Thoracic aorta endothelial cell (primary cell): ENCODE data around the gene FASN. TPM values are rescaled to one million over a fixed set of nuclear protein-coding genes. Genes with fewer than 3 reads are reported as not detected.

Experiments
- total RNA-seq: library from RNA; depleted of rRNA; stranded (reverse); fragments of >200 nt; gene quantifications from 2 replicates; pipeline ENCODE4 v1.2.3, GENCODE V29; 2012

Gene FASN
- total RNA-seq, result 141 and 288 TPM in 2 replicates

DNA sequence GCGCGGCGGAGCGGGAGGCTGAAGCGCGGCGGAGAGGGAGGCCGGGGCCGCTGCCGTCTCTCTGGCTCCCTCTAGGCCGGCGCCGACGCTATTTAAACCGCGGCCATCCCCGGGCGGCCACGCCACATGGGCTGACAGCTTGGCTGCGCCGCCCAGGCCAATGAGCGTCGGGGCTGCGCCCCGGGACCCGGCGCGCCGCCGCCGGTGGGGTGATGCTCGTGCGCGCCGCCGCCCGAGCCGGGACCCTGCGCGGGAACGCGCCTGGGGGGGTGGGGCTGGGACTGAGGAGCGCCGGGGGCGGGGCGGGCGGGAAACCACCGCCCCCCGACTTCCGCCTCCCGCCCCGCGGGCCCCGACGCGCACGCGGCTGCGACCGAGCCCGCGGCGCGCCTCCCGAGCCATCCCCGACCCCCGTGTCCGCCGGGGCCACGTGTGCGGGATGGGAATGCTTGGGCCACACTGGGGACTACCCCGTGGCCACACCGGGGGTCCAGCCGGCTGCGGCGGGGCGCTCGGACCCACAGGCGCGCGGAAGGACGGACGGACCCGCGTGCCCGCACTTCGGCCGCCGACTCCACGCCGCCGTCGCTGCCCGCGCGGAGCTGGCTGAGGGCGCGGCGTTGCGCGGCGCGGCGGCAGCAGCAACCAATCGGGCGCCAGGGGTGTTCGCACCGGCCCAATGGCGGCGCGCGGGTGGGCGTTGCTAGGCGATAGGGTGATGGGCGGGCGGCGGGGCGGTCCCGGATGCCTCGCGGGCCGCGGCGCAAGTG, at the start of gene FASN:
TSS of gene FASN (minus strand) at position 68 of the 770 bp plus-strand sequence. CDS start 1,791 bp downstream, outside the sequence.

GRCh38 chr17:82065638-82066303, 32.3 kb downstream of the FASN start, which contains the start of gene DUS1L:
TSS of gene DUS1L (minus strand) at chr17:82065804. CDS start at chr17:82065059, 745 bp downstream.

DNA sequence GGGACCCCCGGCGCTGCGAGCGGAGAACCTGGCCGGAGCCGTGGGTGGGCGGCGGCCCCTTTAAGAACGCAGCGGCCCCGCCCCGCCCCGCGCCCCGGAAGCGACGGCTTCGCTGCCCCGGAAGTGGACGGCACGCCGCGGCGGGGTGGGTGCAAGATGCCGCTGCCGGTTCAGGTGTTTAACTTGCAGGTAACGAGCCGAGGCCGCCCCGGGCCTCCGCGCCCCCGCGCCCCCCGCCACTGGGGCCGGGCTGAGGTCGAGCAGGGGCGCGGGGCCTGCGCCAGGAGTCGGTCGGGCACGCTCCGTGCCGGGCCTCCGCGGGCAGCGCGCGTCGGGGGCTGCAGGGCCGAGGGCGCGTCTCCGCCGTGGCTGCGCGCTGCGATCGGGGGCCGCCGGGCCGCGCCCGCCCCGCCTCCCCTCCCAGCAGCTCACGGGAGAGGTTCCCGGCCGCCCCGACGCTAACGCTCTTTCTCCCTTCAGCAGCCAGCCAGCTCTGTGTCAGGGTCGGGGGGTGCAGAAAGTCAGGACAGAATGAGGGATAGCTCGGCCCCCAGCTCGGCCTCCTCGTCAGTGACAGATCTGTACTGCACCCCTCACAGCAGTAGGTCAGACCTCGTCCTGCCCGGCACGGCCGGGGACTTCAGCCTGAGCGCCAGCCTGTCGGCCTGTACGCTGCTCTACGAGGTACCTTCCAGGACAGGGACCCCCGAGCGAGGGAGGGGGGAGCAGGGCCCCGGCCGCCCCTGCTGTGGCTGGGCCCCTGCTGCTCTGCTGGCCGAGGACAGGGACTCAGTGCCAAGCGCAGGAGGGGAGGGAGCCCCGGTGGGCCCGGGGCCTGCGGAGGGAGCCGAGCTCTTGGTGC, 46.0 kb downstream of the FASN start, which contains the start of the genes GPS1 and RFNG:
TSS of gene GPS1 (plus strand) at position 123 of the 862 bp plus-strand sequence. CDS start at position 157, 34 bp downstream.
TSS of gene RFNG (minus strand) at position 36 of the 862 bp plus-strand sequence. CDS start 45 bp downstream, outside the sequence.

GRCh38 chr17:82037092-82037888, 60.7 kb downstream of the FASN start, which contains the start of gene DCXR:
TSS of gene DCXR (minus strand) at chr17:82037697. CDS start at chr17:82037682, 15 bp downstream.

DNA sequence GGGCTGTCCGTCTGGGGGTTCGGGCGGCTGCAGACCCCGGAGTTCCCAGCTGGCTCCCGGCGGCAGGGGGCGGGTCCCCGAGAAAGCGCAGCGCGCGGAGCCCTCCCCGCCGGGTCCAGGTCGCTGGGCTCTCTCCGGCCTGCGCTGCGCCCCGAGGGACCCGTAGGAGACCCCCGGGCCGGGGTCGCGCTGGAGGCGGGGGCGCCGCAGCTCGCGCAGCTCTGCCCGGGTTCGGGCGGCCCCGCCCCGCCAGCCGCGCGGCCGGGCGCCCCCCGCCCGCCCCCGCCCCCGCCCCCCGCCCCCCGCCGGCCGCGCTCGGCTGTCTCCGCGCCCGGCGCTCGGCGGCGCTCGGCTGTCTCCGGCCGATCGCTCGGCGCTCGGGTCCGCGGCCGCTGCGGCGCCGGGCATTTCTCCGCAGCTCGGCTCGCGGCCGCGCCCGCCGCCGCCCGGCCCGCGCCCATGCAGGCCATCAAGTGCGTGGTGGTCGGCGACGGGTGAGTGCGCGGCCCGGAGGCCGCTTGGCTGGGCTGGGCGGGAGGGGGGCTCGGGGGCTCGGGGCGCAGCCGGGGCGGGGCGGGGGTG, 66.6 kb downstream of the FASN start, which contains the start of gene RAC3:
TSS of gene RAC3 (plus strand) at position 376 of the 582 bp plus-strand sequence. CDS start at position 460, 84 bp downstream.

Other genes starting within 250 kb of the FASN start
- 824 and 903 TPM in 2 replicates for gene P4HB, start 237.7 kb downstream of the FASN start, total RNA-seq
- gene ARHGDIA, start 226.9 kb downstream of the FASN start, total RNA-seq, result 229 and 236 TPM in 2 replicates
- 176 and 187 TPM in 2 replicates for gene ALYREF, start 206.7 kb downstream of the FASN start, total RNA-seq
- 99.4 and 125 TPM in 2 replicates for gene ANAPC11, start 206.5 kb downstream of the FASN start, total RNA-seq
- 0.13 and 0.22 TPM in 2 replicates for gene NPB, start 196.0 kb downstream of the FASN start, total RNA-seq
- gene PCYT2, start 186.8 kb downstream of the FASN start, total RNA-seq, result 30.1 and 51.0 TPM in 2 replicates
- gene SIRT7, start 180.1 kb downstream of the FASN start, total RNA-seq, result 17.3 and 21.1 TPM in 2 replicates
- gene MAFG, start 170.5 kb downstream of the FASN start, total RNA-seq, result 20.7 and 22.2 TPM in 2 replicates
- gene PYCR1, start 160.9 kb downstream of the FASN start, total RNA-seq, result 53.7 and 56.3 TPM in 2 replicates
- not detected in 2 replicates for gene MYADML2, start 151.0 kb downstream of the FASN start, total RNA-seq
- gene NOTUM, start 137.0 kb downstream of the FASN start, total RNA-seq, result not detected in 2 replicates
- 15.8 and 19.1 TPM in 2 replicates for gene ASPSCR1, start 120.6 kb downstream of the FASN start, total RNA-seq
- 46.4 and 49.8 TPM in 2 replicates for gene CENPX, start 75.4 kb downstream of the FASN start, total RNA-seq
- gene LRRC45, start 74.9 kb downstream of the FASN start, total RNA-seq, result 17.4 and 20.7 TPM in 2 replicates
- gene RAC3, start 66.6 kb downstream of the FASN start, total RNA-seq, result 21.4 and 23.1 TPM in 2 replicates
- 44.3 and 54.9 TPM in 2 replicates for gene DCXR, start 60.5 kb downstream of the FASN start, total RNA-seq
- 22.6 and 23.7 TPM in 2 replicates for gene RFNG, start 46.4 kb downstream of the FASN start, total RNA-seq
- 82.2 and 98.8 TPM in 2 replicates for gene GPS1, start 46.3 kb downstream of the FASN start, total RNA-seq
- gene DUS1L, start 32.4 kb downstream of the FASN start, total RNA-seq, result 59.5 and 62.2 TPM in 2 replicates
- gene CCDC57, start 114.6 kb upstream of the FASN start, total RNA-seq, result 16.2 and 18.8 TPM in 2 replicates
- 87.4 and 113 TPM in 2 replicates for gene SLC16A3, start 130.8 kb upstream of the FASN start, total RNA-seq
- gene CSNK1D, start 175.5 kb upstream of the FASN start, total RNA-seq, result 62.0 and 76.5 TPM in 2 replicates
- gene CD7, start 219.4 kb upstream of the FASN start, total RNA-seq, result not detected in 2 replicates
- gene SECTM1, start 235.5 kb upstream of the FASN start, total RNA-seq, result 2.8 and 3.7 TPM in 2 replicates